HL-60 (cell line): ENCODE results near the gene VARS2.

Experiments used
- DNase-seq, 2 experiments: peaks; one replicate each; pipeline ENCODE4 v3.0.0-alpha.2; 2010 to 2020; ENCODE audit warnings: low read depth in 1 of 2, low spot score in 1 of 2
- H3K27ac ChIP-seq: fragments of 250-450 bp; sonication (Bioruptor Pico); replicated peaks from 2 replicates; pipeline ENCODE4 v1.5.1; 2020; ENCODE audit warnings: mild to moderate bottlenecking, moderate library complexity
- H3K27me3 ChIP-seq: fragments of 250-450 bp; sonication (Bioruptor Pico); 2 replicates; pipeline ENCODE4 v1.5.1; 2021; ENCODE audit warnings: mild to moderate bottlenecking, moderate library complexity; ENCODE audit not compliant: insufficient read depth, poor library complexity, severe bottlenecking
- H3K4me3 ChIP-seq: replicated peaks from 2 replicates; pipeline ENCODE4 v1.5.1; 2011; ENCODE audit warnings: mild to moderate bottlenecking, control low read depth, low read length; ENCODE audit not compliant: insufficient read depth
- GABPA ChIP-seq: IDR thresholded peaks from 2 replicates; pipeline ENCODE4 v1.6.1; 2012; ENCODE audit warnings: low read depth
- POLR2AphosphoS5 ChIP-seq: IDR thresholded peaks from 2 replicates; pipeline ENCODE4 v1.6.1; 2012; ENCODE audit warnings: low read depth
- SPI1 ChIP-seq: IDR thresholded peaks from 2 replicates; pipeline ENCODE4 v1.6.1; 2012; ENCODE audit warnings: low read depth, mild to moderate bottlenecking, borderline replicate concordance
- TF ChIP-seq, protein P1 (sequence below): IDR thresholded peaks from 2 replicates; pipeline ENCODE4 v1.6.1; 2012; ENCODE audit warnings: low read depth; ENCODE audit not compliant: insufficient replicate concordance
- TF ChIP-seq, protein P2 (sequence below): IDR thresholded peaks from one replicate; pipeline ENCODE4 v1.5.1; 2011; ENCODE audit warnings: low read length, control low read depth, inconsistent platforms; ENCODE audit not compliant: insufficient read depth

The VARS2 gene

DNA sequence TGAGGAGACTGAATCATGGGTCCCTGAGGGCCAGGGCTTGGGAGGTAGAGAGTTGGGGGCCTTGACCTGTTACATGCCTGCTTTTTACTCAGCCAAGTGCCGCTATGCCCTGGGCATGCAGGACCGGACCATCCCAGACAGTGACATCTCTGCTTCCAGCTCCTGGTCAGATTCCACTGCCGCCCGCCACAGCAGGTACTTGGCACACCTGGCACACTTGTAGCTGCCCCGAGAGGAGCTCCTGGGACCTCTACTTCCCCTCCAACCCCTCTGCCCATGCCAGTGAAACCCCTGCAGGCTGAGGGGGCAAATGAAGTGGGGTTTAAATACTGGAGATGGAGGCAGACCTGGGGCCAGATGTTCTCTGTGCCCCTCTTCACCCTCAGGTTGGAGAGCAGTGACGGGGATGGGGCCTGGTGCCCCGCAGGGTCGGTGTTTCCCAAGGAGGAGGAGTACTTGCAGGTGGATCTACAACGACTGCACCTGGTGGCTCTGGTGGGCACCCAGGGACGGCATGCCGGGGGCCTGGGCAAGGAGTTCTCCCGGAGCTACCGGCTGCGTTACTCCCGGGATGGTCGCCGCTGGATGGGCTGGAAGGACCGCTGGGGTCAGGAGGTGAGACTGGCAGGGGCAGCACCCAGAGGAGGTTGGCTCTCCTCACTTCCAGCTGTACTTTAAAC is 25.1 kb upstream of the VARS2 start:
- H3K27ac ChIP-seq, result no peak overlapping the region
- DNase-seq, result no peak
- TF ChIP-seq, protein P1, sequence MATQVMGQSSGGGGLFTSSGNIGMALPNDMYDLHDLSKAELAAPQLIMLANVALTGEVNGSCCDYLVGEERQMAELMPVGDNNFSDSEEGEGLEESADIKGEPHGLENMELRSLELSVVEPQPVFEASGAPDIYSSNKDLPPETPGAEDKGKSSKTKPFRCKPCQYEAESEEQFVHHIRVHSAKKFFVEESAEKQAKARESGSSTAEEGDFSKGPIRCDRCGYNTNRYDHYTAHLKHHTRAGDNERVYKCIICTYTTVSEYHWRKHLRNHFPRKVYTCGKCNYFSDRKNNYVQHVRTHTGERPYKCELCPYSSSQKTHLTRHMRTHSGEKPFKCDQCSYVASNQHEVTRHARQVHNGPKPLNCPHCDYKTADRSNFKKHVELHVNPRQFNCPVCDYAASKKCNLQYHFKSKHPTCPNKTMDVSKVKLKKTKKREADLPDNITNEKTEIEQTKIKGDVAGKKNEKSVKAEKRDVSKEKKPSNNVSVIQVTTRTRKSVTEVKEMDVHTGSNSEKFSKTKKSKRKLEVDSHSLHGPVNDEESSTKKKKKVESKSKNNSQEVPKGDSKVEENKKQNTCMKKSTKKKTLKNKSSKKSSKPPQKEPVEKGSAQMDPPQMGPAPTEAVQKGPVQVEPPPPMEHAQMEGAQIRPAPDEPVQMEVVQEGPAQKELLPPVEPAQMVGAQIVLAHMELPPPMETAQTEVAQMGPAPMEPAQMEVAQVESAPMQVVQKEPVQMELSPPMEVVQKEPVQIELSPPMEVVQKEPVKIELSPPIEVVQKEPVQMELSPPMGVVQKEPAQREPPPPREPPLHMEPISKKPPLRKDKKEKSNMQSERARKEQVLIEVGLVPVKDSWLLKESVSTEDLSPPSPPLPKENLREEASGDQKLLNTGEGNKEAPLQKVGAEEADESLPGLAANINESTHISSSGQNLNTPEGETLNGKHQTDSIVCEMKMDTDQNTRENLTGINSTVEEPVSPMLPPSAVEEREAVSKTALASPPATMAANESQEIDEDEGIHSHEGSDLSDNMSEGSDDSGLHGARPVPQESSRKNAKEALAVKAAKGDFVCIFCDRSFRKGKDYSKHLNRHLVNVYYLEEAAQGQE, result no peak
- TF ChIP-seq POLR2AphosphoS5 (no peak), GABPA (no peak), SPI1 (no peak)
- TF ChIP-seq, protein P2, sequence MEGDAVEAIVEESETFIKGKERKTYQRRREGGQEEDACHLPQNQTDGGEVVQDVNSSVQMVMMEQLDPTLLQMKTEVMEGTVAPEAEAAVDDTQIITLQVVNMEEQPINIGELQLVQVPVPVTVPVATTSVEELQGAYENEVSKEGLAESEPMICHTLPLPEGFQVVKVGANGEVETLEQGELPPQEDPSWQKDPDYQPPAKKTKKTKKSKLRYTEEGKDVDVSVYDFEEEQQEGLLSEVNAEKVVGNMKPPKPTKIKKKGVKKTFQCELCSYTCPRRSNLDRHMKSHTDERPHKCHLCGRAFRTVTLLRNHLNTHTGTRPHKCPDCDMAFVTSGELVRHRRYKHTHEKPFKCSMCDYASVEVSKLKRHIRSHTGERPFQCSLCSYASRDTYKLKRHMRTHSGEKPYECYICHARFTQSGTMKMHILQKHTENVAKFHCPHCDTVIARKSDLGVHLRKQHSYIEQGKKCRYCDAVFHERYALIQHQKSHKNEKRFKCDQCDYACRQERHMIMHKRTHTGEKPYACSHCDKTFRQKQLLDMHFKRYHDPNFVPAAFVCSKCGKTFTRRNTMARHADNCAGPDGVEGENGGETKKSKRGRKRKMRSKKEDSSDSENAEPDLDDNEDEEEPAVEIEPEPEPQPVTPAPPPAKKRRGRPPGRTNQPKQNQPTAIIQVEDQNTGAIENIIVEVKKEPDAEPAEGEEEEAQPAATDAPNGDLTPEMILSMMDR, result no peak
- H3K27me3 ChIP-seq, result peaks cover 26% of the 10 kb centered on the region
- no peak overlapping the region for H3K4me3 ChIP-seq

- no peak overlapping the region for H3K4me3 ChIP-seq
- no peak for DNase-seq
- no peak overlapping the region for H3K27ac ChIP-seq
- TF ChIP-seq SPI1, result no peak
- TF ChIP-seq GABPA, result no peak
- TF ChIP-seq, protein P2, result no peak
- TF ChIP-seq, protein P1, result no peak
- no peak for TF ChIP-seq POLR2AphosphoS5
- H3K27me3 ChIP-seq, result peaks cover 26% of the 10 kb centered on the region
Measured at GRCh38 chr6:30889496-30889885, 24.5 kb upstream of the VARS2 start.

- Histone ChIP-seq H3K4me3 (no peak overlapping the region), H3K27ac (no peak overlapping the region), H3K27me3 (peaks cover 25% of the 10 kb centered on the region)
- no peak for DNase-seq
- TF ChIP-seq GABPA, result no peak
Measured at GRCh38 chr6:30889921-30890645, 24.0 kb upstream of the VARS2 start.

DNA sequence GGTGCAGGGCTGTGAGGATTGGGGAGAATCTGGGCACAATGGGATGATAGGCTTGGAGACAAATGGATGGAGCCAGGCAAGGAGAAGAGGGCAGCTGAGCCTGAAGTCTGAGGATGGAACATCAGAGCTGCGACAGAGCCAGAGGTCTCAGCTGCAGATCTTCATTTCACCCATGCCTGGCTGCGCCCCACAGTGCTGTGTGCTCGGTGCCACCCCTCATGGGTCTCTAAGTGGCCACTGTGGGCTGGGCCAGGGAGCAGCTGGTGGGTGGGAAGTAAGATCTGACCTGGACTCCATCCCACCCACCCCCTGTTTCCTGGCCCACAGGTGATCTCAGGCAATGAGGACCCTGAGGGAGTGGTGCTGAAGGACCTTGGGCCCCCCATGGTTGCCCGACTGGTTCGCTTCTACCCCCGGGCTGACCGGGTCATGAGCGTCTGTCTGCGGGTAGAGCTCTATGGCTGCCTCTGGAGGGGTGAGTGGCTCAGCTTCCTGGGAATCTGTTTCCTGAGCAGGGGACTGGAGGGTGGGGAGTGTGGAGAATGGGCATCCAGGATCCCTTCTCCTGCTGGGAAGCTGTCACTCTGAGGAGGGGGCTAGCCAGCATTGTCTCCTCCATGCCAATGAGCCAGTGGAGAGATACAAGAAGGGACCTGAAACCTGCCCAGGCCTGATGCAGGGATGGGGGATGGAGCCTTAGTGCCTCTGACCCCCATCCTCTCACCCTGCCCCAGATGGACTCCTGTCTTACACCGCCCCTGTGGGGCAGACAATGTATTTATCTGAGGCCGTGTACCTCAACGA is 23.2 kb upstream of the VARS2 start:
- Histone ChIP-seq H3K27me3 (peaks cover 18% of the 10 kb centered on the region), H3K27ac (no peak overlapping the region), H3K4me3 (no peak overlapping the region)
- DNase-seq, result no peak
- TF ChIP-seq, protein P1, result no peak
- no peak for TF ChIP-seq POLR2AphosphoS5
- TF ChIP-seq GABPA, result no peak
- TF ChIP-seq, protein P2, result no peak
- TF ChIP-seq SPI1, result no peak
